ENCODE results near the gene RTL10.

RTL10 gene

GRCh38 chr22:19815823-19816290 lies 38.8 kb downstream of the RTL10 start:
- POLR2A ChIA-PET (ENCODE audit: low non-redundant PET), result no interaction called here

GRCh38 chr22:19815093-19815822 lies 39.4 kb downstream of the RTL10 start:
- TF ChIP-seq, protein P1, sequence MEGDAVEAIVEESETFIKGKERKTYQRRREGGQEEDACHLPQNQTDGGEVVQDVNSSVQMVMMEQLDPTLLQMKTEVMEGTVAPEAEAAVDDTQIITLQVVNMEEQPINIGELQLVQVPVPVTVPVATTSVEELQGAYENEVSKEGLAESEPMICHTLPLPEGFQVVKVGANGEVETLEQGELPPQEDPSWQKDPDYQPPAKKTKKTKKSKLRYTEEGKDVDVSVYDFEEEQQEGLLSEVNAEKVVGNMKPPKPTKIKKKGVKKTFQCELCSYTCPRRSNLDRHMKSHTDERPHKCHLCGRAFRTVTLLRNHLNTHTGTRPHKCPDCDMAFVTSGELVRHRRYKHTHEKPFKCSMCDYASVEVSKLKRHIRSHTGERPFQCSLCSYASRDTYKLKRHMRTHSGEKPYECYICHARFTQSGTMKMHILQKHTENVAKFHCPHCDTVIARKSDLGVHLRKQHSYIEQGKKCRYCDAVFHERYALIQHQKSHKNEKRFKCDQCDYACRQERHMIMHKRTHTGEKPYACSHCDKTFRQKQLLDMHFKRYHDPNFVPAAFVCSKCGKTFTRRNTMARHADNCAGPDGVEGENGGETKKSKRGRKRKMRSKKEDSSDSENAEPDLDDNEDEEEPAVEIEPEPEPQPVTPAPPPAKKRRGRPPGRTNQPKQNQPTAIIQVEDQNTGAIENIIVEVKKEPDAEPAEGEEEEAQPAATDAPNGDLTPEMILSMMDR (conservative IDR thresholded peaks at IDR 0.05; ENCODE audit: low read depth), result no peak
- ChIA-PET POLR2A (ENCODE audit: low non-redundant PET) (no interaction called here), CTCF (interaction anchor here (0.6 kb wide), 1 partner anchor 139 kb away, joined by 3 read pairs; no protein-coding TSS in a partner anchor)
- no peak for DNase-seq (ENCODE audit: low spot score)
- peak overlapping the region; percentile 37 for H3K27ac ChIP-seq

More at GRCh38 chr22:19815823-19816290, 38.8 kb downstream of the RTL10 start:
- DNase-seq (ENCODE audit: low spot score), result no peak
- CTCF ChIA-PET, result no interaction called here
- TF ChIP-seq, protein P1 (conservative IDR thresholded peaks at IDR 0.05; ENCODE audit: low read depth), result no peak
- peak overlapping the region; percentile 37 for H3K27ac ChIP-seq

GRCh38 chr22:19814428-19814827 lies 40.2 kb downstream of the RTL10 start:
- TF ChIP-seq, protein P1 (conservative IDR thresholded peaks at IDR 0.05; ENCODE audit: low read depth), result no peak
- CTCF ChIA-PET, result interaction anchor here (0.6 kb wide), 1 partner anchor 139 kb away, joined by 3 read pairs; no protein-coding TSS in a partner anchor
- no peak for DNase-seq (ENCODE audit: low spot score)
- POLR2A ChIA-PET (ENCODE audit: low non-redundant PET), result no interaction called here
- peak overlapping the region; percentile 32; the same call in 1 of the 2 replicates for H3K27ac ChIP-seq

DNA sequence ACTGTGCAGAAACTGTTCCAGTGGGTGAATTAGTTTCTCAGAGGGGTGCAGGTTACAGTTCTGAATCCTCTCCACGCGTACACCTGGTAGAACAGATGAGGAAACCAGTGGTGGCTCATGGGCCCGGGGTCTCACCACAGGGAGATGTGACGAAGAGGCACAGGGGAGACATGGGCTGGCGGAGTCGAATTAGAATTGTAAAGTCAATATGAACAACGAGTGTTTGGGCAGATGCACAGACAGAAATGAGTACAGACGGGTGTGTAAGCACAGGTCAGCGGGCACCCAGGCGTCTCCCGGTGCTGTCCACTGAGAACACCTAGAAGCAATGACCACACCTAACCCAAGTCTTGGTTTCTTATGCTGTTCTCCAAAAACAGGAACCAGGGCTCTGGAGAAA lies 41.8 kb downstream of the RTL10 start:
- CTCF ChIA-PET, result no interaction called here
- TF ChIP-seq, protein P1 (conservative IDR thresholded peaks at IDR 0.05; ENCODE audit: low read depth), result no peak
- DNase-seq (ENCODE audit: low spot score), result no peak
- POLR2A ChIA-PET (ENCODE audit: low non-redundant PET), result no interaction called here
- H3K27ac ChIP-seq, result peak overlapping the region; percentile 100

GRCh38 chr22:19811811-19812771 lies 42.6 kb downstream of the RTL10 start:
- ChIA-PET CTCF (interaction anchor here (0.6 to 0.8 kb wide), 2 partner anchors 9 to 88 kb away, joined by 3 to 5 read pairs; partner anchors contain the start of gene GP1BB), POLR2A (ENCODE audit: low non-redundant PET) (no interaction called here)
- DNase-seq (ENCODE audit: low spot score), result no peak
- peak overlapping the region; percentile 100 for H3K27ac ChIP-seq
- TF ChIP-seq, protein P1 (conservative IDR thresholded peaks at IDR 0.05; ENCODE audit: low read depth), result no peak

GRCh38 chr22:19811211-19811621 lies 43.5 kb downstream of the RTL10 start:
- DNase-seq (ENCODE audit: low spot score), result no peak
- TF ChIP-seq, protein P1 (conservative IDR thresholded peaks at IDR 0.05; ENCODE audit: low read depth), result no peak
- peak overlapping the region; percentile 100 for H3K27ac ChIP-seq
- ChIA-PET POLR2A (ENCODE audit: low non-redundant PET) (no interaction called here), CTCF (interaction anchor here (0.8 kb wide), 1 partner anchor 88 kb away, joined by 3 read pairs; the partner anchor contains the start of gene GP1BB)
